Type B pancreatic cell (in vitro differentiated cells): ENCODE data around the gene TELO2. TPM values are rescaled to one million over a fixed set of nuclear protein-coding genes. Genes with fewer than 3 reads are reported as not detected.
A peak's percentile ranks its signal among the peaks of the same experiment; 100 is the strongest.

Experiments
- DNase-seq: peaks from one replicate; pipeline ENCODE4 v3.0.0; 2021; ENCODE audit warnings: mixed read lengths; ENCODE audit not compliant: unreplicated experiment; ENCODE audit errors: extremely low spot score
- H3K27ac Mint-ChIP-seq: 2 replicates; pipeline ENCODE4 v1.8.0; 2021; ENCODE audit warnings: mild to moderate bottlenecking, mixed read lengths
- H3K27me3 Mint-ChIP-seq: 2 replicates; pipeline ENCODE4 v1.8.0; 2021; ENCODE audit warnings: mixed read lengths
- H3K36me3 Mint-ChIP-seq: 2 replicates; pipeline ENCODE4 v1.8.0; 2021; ENCODE audit warnings: mixed read lengths
- H3K4me1 Mint-ChIP-seq: one replicate; pipeline ENCODE4 v1.8.0; 2021; ENCODE audit warnings: mixed read lengths; ENCODE audit not compliant: unreplicated experiment
- H3K4me3 Mint-ChIP-seq: 2 replicates; pipeline ENCODE4 v1.8.0; 2021; ENCODE audit warnings: mild to moderate bottlenecking, mixed read lengths
- H3K9me3 Mint-ChIP-seq: 2 replicates; pipeline ENCODE4 v1.8.0; 2021; ENCODE audit warnings: mixed read lengths
- total RNA-seq: library from RNA; stranded (reverse); gene quantifications from 2 replicates; pipeline ENCODE4 v1.2.1, GENCODE V29; 2021; ENCODE audit warnings: low replicate concordance
- TF ChIP-seq, protein P1 (sequence below): fragments of 200-600 bp; sonication (generic); conservative IDR thresholded peaks from 2 replicates; pipeline ENCODE4 v1.5.0; 2021; ENCODE audit warnings: antibody characterized with exemption, mild to moderate bottlenecking

TELO2 gene
- total RNA-seq, 1 donor from 2014 or later, result 65.4 TPM

DNA sequence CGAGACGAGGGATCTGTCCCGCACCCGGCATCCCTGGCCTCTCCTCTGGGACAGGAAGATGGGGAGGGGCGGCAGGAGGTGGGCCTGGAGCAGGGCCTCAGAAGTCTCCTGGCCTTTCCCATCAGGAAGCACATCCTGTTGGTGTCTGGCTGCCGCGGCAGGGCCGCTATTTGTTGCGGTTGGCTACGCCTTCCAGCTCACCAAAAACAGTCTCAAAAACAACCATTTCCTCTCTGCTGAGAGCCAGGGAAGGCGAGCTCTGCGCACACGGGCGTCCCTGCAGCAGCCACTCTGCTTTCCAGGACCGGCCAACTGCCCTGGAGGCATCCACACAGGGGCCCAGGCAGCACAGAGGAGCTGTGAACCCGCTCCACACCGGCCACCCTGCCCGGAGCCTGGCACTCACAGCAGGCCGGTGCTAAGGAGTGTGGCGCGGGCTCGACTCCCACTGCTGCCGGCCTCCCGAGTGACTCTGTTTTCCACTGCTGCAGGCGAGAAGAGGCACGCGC, 40.3 kb downstream of the TELO2 start, which contains the start of gene TMEM204:
Gene TMEM204 (plus strand): TSS at position 224 of the 509 bp plus-strand sequence. CDS start 610 bp downstream, outside the sequence.
- Mint-ChIP-seq H3K9me3 (no peaks in the 10 kb centered on the region), H3K27ac (no peak within 1 kb of the TSS), H3K4me1 (peaks cover 19% of the 10 kb centered on the region), H3K4me3 (no peak within 1 kb of the TSS), H3K27me3 (no peaks in the 10 kb centered on the region), H3K36me3 (no peaks in the 10 kb centered on the region)
- TF ChIP-seq, protein P1, sequence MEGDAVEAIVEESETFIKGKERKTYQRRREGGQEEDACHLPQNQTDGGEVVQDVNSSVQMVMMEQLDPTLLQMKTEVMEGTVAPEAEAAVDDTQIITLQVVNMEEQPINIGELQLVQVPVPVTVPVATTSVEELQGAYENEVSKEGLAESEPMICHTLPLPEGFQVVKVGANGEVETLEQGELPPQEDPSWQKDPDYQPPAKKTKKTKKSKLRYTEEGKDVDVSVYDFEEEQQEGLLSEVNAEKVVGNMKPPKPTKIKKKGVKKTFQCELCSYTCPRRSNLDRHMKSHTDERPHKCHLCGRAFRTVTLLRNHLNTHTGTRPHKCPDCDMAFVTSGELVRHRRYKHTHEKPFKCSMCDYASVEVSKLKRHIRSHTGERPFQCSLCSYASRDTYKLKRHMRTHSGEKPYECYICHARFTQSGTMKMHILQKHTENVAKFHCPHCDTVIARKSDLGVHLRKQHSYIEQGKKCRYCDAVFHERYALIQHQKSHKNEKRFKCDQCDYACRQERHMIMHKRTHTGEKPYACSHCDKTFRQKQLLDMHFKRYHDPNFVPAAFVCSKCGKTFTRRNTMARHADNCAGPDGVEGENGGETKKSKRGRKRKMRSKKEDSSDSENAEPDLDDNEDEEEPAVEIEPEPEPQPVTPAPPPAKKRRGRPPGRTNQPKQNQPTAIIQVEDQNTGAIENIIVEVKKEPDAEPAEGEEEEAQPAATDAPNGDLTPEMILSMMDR, result no peak
- no peak for DNase-seq

DNA sequence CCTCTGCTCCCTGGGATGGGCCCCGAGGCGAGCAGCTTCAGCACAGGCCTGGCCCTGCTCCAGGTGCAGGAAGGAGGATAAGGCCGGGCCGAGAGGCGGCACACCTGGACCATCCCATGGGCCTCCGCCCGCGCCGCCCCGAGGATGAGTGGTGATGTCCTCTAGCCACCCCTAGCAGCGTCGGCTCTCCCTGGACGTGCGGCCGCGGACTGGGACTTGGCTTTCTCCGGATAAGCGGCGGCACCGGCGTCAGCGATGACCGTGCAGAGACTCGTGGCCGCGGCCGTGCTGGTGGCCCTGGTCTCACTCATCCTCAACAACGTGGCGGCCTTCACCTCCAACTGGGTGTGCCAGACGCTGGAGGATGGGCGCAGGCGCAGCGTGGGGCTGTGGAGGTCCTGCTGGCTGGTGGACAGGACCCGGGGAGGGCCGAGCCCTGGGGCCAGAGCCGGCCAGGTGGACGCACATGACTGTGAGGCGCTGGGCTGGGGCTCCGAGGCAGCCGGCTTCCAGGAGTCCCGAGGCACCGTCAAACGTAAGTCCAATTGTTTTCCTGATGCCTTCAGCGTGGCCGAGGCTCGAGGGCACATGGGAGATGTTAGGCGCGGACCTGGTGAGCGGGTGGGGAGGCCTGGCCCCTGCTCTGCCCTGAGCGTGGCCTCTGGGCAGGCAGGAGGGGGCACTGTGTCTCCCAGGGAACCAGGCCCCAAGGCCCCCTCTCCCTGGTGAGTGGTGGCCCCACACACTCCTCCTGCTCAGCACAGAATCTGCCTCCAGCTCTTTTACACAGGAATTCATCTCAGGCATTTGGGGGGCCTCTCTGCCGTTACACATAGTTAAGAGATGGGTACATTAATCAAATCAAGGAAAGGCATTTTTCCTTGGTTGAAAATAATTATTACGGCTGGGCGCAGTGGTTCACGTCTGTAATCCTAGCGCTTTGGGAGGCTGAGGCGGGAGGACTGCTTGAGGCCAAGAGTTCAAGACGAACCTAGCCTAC, 41.2 kb downstream of the TELO2 start:
- Mint-ChIP-seq H3K27ac (peak overlapping the region; percentile 29), H3K4me1 (peaks cover 19% of the 10 kb centered on the region), H3K36me3 (no peaks in the 10 kb centered on the region), H3K9me3 (no peaks in the 10 kb centered on the region), H3K27me3 (no peaks in the 10 kb centered on the region), H3K4me3 (peak overlapping the region; percentile 19)
- TF ChIP-seq, protein P1, result no peak
- DNase-seq, result no peak

DNA sequence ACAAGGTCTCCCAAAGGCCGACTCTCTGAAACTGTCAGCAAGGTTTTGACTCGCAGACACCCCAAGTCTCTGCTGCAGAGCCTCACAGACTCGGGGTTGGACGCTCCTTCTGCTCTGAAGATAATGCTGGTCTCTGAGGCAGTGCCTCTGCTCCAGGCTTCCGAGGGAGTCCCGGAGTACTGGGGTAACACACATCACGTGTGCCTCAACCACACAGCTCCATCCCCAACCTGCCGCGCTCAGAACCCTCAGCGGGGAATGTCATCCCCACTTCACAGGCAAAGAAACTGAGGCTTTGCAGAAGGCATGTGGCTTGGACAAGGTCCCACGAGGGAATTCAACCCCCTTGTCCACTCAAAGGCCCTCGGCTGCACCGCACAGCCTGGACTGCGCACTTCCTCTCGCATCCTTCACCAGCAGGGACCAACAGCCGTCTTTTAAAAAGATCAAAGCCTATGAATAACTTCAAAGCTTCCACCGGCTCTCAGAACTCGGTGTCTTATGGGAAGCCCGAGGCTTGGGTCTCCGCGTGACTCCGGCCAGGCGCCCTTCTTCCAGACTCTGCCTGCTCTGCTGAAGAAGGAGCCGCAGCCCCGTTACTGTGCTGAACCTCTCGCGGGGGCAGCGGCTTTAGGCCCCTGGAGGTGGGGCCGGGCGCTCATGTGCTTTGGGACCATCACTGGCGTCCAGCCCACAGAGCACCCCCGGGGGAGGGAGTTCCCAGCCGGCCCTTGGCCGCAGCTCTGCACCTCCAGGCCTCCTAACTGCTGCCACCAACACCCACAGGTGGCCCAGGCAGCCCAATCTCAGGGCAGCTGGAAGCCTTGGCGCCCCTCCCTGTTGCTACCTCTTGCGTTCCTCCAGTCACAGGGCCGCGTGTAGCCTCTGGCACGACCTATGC, 42.5 kb downstream of the TELO2 start:
- no peak for DNase-seq
- TF ChIP-seq, protein P1, result no peak
- no peak overlapping the region for H3K27ac Mint-ChIP-seq
- peaks cover 14% of the 10 kb centered on the region for H3K4me1 Mint-ChIP-seq
- H3K9me3 Mint-ChIP-seq, result no peaks in the 10 kb centered on the region
- no peaks in the 10 kb centered on the region for H3K36me3 Mint-ChIP-seq
- H3K4me3 Mint-ChIP-seq, result no peak overlapping the region
- no peaks in the 10 kb centered on the region for H3K27me3 Mint-ChIP-seq

DNA sequence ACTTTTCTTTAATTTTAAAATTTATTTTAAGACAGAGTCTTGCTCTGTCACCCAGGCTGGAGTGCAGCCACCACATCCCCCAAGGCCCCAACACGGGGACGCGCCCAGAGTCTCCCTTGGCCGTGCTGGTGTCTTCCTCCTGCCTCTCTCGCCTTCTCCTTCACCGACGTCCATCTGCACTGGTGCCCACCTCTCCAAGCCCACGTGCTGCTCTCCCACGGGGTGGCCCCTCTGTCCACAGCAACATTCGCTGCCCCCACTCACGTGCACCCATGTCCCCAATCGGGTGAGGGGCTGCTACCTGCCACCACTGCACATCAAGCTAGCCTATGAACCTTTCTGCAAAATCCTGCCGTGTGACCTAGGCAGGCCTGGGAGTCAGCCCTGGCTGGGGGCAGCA, 43.4 kb downstream of the TELO2 start:
- H3K27me3 Mint-ChIP-seq, result no peaks in the 10 kb centered on the region
- no peaks in the 10 kb centered on the region for H3K36me3 Mint-ChIP-seq
- no peaks in the 10 kb centered on the region for H3K9me3 Mint-ChIP-seq
- peaks cover 9% of the 10 kb centered on the region for H3K4me1 Mint-ChIP-seq
- TF ChIP-seq, protein P1, result no peak
- no peak overlapping the region for H3K27ac Mint-ChIP-seq
- no peak for DNase-seq
- H3K4me3 Mint-ChIP-seq, result no peak overlapping the region

DNA sequence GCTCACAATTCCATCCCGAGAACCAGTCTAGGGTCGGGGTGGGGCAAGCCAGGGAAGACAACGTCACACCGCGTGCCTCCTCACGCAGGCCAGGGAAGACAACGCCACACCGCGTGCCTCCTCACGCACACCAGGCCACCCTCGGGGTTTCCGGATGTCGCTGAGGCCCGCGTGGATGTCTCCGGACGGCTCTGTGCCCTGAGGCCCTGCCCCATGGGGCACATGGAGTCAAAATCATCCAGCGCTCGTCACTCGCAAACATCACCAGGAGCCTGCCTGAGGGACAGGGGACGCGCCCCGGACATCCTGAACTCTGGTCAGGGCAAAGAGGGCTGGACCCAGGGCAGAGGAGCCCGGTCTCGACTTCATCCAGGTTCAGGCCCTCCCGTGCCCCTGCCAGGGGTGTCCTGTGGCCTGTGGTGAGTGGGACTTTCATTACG, 44.0 kb downstream of the TELO2 start:
- H3K36me3 Mint-ChIP-seq, result no peaks in the 10 kb centered on the region
- H3K27ac Mint-ChIP-seq, result no peak overlapping the region
- H3K9me3 Mint-ChIP-seq, result no peaks in the 10 kb centered on the region
- H3K4me1 Mint-ChIP-seq, result peaks cover 9% of the 10 kb centered on the region
- H3K4me3 Mint-ChIP-seq, result no peak overlapping the region
- TF ChIP-seq, protein P1, result no peak
- H3K27me3 Mint-ChIP-seq, result no peaks in the 10 kb centered on the region
- DNase-seq, result no peak
